GM12878 (cell line): ENCODE measurements around the gene KRT86.

Source experiments
- CTCF ChIP-seq, 3 experiments: IDR thresholded peaks in 2 of 3; conservative IDR thresholded peaks in 1 of 3; 2 replicates each; pipeline ENCODE4 v1.5.1; 2011; ENCODE audit warnings: low read depth in 3 of 3, low read length in 3 of 3, mild to moderate bottlenecking in 3 of 3, control low read depth in 2 of 3, moderate library complexity in 2 of 3, inconsistent platforms in 1 of 3, mixed read lengths in 1 of 3; ENCODE audit not compliant: control insufficient read depth in 2 of 3, insufficient read depth in 1 of 3; ENCODE audit errors: extremely low read depth in 1 of 3
- ELK1 ChIP-seq: IDR thresholded peaks from 2 replicates; pipeline ENCODE4 v1.6.1; 2012; ENCODE audit warnings: low read depth, low read length, improper control_type of control experiment
- EZH2 ChIP-seq: IDR thresholded peaks from 2 replicates; pipeline ENCODE4 v1.6.1; 2012; ENCODE audit warnings: low read depth, mild to moderate bottlenecking, control low read depth, inconsistent platforms, low read length, borderline replicate concordance; ENCODE audit not compliant: control insufficient read depth
- GATAD2B ChIP-seq: fragments of 450-650 bp; conservative IDR thresholded peaks from 2 replicates; pipeline ENCODE4 v1.6.1; 2017; ENCODE audit warnings: low read depth, mild to moderate bottlenecking, moderate library complexity
- POLR2A ChIP-seq: IDR thresholded peaks from 2 replicates; pipeline ENCODE4 v1.6.1; 2011; ENCODE audit warnings: low read depth, mild to moderate bottlenecking, low read length
- SMC3 ChIP-seq: IDR thresholded peaks from 2 replicates; pipeline ENCODE4 v1.6.1; 2011; ENCODE audit warnings: low read length, improper control_type of control experiment, borderline replicate concordance

- no peak for TF ChIP-seq CTCF (IDR thresholded peaks at IDR 0.05 in 2 of 3, conservative IDR thresholded peaks at IDR 0.05 in 1 of 3; ENCODE audit: control insufficient read depth in 2 of 3, extremely low read depth in 1 of 3, insufficient read depth in 1 of 3, low read depth in 3 of 3, low read length in 3 of 3)
- TF ChIP-seq SMC3 = no peak
- no peak for TF ChIP-seq EZH2
- TF ChIP-seq ELK1 = no peak
- no peak for TF ChIP-seq GATAD2B
- no peak for TF ChIP-seq POLR2A
Observed at GRCh38 chr12:52331833-52332232, 57.4 kb downstream of the KRT86 start.
